ENCODE results near the gene ERCC4.

DNA sequence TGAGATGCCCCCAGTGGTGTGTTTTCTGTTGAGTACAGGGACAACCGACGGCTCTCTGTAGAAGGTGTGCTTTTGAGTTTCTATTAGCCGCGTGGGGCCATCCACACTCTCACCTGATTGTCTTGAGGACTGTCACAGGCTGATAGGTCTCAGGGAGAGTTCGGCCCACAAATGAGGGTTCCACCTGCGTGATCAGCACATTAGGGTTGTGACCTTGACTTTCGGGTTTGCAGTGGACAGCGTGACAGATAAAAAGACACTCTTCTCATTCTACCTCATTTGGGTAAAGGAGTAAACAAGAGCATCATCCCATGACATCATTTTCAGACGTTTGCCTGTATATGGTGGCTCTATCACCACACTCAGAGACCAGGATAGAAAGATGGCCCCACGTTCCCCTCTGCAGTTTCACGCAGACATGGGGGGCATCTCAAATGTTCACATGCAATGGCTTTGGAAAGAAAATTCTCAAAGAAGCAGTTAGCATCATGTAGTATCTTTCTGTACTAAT lies 76.9 kb downstream of the ERCC4 start:
- TF ChIP-seq, protein P1, sequence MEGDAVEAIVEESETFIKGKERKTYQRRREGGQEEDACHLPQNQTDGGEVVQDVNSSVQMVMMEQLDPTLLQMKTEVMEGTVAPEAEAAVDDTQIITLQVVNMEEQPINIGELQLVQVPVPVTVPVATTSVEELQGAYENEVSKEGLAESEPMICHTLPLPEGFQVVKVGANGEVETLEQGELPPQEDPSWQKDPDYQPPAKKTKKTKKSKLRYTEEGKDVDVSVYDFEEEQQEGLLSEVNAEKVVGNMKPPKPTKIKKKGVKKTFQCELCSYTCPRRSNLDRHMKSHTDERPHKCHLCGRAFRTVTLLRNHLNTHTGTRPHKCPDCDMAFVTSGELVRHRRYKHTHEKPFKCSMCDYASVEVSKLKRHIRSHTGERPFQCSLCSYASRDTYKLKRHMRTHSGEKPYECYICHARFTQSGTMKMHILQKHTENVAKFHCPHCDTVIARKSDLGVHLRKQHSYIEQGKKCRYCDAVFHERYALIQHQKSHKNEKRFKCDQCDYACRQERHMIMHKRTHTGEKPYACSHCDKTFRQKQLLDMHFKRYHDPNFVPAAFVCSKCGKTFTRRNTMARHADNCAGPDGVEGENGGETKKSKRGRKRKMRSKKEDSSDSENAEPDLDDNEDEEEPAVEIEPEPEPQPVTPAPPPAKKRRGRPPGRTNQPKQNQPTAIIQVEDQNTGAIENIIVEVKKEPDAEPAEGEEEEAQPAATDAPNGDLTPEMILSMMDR (IDR thresholded peaks at IDR 0.05), result no peak
- TF ChIP-seq POLR2AphosphoS5 (IDR thresholded peaks at IDR 0.05) (no peak), POLR2A (IDR thresholded peaks at IDR 0.05) (no peak)
